AG04450 (cell line): ENCODE results near the gene CFHR2. TPM values are rescaled to one million over a fixed set of nuclear protein-coding genes. Genes with fewer than 3 reads are reported as not detected.
"Not testable (repeated sequence)": the region's sequence is repeated elsewhere in the genome, so short reads cannot be mapped to it uniquely, and the experiment has no call there.

Experiments
- CTCF ChIA-PET: fragments of 300-600, 350-600 bp; formaldehyde crosslinking; extraction: SDS; loops from one replicate; lab custom pipeline; 2022; ENCODE audit warnings: antibody characterized with exemption, inconsistent platforms; lab: Charles Lee
- POLR2A ChIA-PET: fragments of 350-600 bp; formaldehyde crosslinking; extraction: SDS; loops from one replicate; lab custom pipeline; 2021; ENCODE audit warnings: antibody characterized with exemption, inconsistent platforms; lab: Yijun Ruan, JAX
- DNase-seq: peaks from one replicate; pipeline ENCODE4 v3.0.0-alpha.2; 2011; ENCODE audit warnings: low read depth, low spot score
- H3K27ac ChIP-seq: one replicate; pipeline ENCODE4 v1.5.1; 2012; ENCODE audit warnings: low read depth, low read length, control low read depth
- H3K27me3 ChIP-seq: one replicate; pipeline ENCODE4 v1.6.0; 2012; ENCODE audit warnings: low read length; ENCODE audit not compliant: control insufficient read depth, insufficient read depth
- H3K4me3 ChIP-seq: 2 replicates; pipeline ENCODE4 v1.5.1; 2011; ENCODE audit warnings: mild to moderate bottlenecking, low read depth, low read length, control low read depth
- H3K9me3 ChIP-seq: 2 replicates; pipeline ENCODE4 v1.5.1; 2012; ENCODE audit warnings: low read length; ENCODE audit not compliant: control insufficient read depth, insufficient read depth
- CTCF ChIP-seq: IDR thresholded peaks from 2 replicates; pipeline ENCODE4 v1.5.1; 2011; ENCODE audit warnings: low read depth, low read length, control low read depth, inconsistent platforms
- polyA plus RNA-seq: library from polyadenylated mRNA; depleted of rRNA; stranded (reverse); fragments of >200 nt; gene quantifications from 2 replicates; pipeline ENCODE4 v1.2.3, GENCODE V29; 2011

Gene CFHR2
- polyA plus RNA-seq, 1 experiment = not detected

- DNase-seq = no peak
- CTCF ChIA-PET = no interaction called here
- no peak overlapping the region for H3K27ac ChIP-seq
- peaks cover 7% of the 10 kb centered on the region; the same call in 1 of the 2 replicates for H3K9me3 ChIP-seq
- no peak overlapping the region for H3K4me3 ChIP-seq
- TF ChIP-seq CTCF = no peak
- H3K27me3 ChIP-seq = no peaks in the 10 kb centered on the region
- POLR2A ChIA-PET = no interaction called here
Measured at GRCh38 chr1:196933531-196934189, 9.9 kb upstream of the CFHR2 start.

DNA sequence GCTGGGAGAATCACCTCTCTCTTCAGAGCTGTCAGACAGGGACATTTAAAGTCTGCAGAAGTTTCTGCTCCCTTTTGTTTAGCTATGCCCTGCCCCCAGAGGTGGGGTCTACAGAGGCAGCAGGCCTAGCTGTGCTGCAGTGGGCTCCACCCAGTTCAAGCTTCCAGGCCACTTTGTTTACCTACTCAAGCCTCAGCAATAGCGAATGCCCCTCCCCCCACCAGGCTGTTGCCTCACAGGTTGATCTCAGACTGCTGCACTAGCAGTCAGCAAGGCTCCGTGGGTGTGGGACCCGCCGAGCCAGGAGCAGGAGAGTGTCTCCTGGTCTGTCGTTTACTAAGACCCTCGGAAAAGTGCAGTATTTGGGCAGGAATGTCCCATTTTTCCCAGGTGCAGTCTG is 2.1 kb upstream of the CFHR2 start:
- H3K9me3 ChIP-seq, DNase-seq, H3K4me3 ChIP-seq, H3K27ac ChIP-seq, CTCF ChIA-PET, H3K27me3 ChIP-seq, POLR2A ChIA-PET: not testable (repeated sequence)

DNA sequence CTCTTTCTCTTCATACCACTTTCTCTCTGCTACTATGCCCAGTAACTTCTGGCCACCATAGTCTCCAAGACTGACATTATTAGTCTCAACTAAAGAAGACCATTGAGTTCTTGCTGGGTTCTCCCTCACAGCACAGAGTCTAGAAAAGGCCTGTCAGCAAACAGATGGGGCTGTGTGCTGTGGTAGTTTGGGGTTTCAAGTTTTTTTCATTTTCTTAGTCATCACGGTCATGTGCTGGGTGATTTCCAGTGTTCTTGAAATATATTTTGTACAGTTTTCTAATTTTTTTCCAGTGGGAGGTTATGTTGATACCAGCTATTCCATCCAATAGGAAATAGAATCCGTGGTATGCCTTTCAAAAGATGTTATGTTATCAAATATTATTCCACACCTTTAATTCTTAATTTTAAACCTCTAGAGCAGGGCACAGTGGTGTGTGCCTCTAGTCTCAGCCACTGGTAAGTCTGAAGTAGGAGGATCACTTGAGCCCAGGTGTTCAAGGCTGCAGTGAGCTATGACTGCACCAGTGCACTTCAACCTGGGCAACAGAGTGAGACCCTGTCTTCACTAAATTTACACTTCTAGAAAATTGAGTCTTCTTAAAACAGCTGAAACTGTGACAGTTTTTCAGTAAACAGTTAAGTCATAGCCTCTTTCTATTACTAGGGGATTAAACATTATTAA is 8.3 kb downstream of the CFHR2 start:
- H3K4me3 ChIP-seq = no peak overlapping the region
- H3K27ac ChIP-seq = no peak overlapping the region
- ChIA-PET POLR2A (no interaction called here), CTCF (interaction anchor here (1.1 kb wide), 1 partner anchor 227 kb away, joined by 4 read pairs; no protein-coding TSS in a partner anchor)
- DNase-seq = no peak
- no peaks in the 10 kb centered on the region for H3K27me3 ChIP-seq
- no peak for TF ChIP-seq CTCF
- no peaks in the 10 kb centered on the region for H3K9me3 ChIP-seq

DNA sequence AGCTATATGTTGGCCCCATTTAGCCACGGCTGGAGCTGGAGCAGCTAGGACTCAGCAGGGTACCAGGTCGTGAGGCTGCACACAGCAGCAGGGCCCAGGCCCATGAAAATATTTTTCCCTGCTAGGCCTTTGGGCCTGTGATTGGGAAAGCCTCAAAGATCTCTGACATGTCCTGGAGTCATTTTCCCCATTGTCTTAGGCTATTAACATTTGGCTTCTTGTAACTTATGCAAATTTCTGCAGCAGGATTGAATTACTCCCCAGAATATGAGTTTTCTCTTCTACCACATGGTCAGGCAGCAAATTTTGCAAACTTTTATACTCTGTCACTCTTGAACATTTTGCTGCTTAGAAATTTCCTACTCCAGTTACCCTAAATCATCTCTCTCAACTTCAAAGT is 11.2 kb downstream of the CFHR2 start:
- no peak for DNase-seq
- ChIA-PET CTCF (no interaction called here), POLR2A (no interaction called here)
- Histone ChIP-seq H3K9me3 (no peaks in the 10 kb centered on the region), H3K27me3 (no peaks in the 10 kb centered on the region), H3K4me3 (no peak overlapping the region), H3K27ac (no peak overlapping the region)
- TF ChIP-seq CTCF = no peak

- no peak for DNase-seq
- TF ChIP-seq CTCF = no peak
- CTCF ChIA-PET = no interaction called here
- POLR2A ChIA-PET = no interaction called here
- H3K27me3 ChIP-seq = no peaks in the 10 kb centered on the region
- no peak overlapping the region for H3K4me3 ChIP-seq
- H3K27ac ChIP-seq = no peak overlapping the region
- H3K9me3 ChIP-seq = no peaks in the 10 kb centered on the region
Measured at GRCh38 chr1:196955926-196956325, 12.4 kb downstream of the CFHR2 start.
